ENCODE results near the gene TRAF4. TPM values are rescaled to one million over a fixed set of nuclear protein-coding genes. Genes with fewer than 3 reads are reported as not detected.

The TRAF4 gene
- total and polyA plus RNA-seq, 9 of the 15 experiments (the other 6 are each of a cell fraction or from before 2014, with no cell fraction given) = 2.4 to 147 (median 72.4) TPM

DNA sequence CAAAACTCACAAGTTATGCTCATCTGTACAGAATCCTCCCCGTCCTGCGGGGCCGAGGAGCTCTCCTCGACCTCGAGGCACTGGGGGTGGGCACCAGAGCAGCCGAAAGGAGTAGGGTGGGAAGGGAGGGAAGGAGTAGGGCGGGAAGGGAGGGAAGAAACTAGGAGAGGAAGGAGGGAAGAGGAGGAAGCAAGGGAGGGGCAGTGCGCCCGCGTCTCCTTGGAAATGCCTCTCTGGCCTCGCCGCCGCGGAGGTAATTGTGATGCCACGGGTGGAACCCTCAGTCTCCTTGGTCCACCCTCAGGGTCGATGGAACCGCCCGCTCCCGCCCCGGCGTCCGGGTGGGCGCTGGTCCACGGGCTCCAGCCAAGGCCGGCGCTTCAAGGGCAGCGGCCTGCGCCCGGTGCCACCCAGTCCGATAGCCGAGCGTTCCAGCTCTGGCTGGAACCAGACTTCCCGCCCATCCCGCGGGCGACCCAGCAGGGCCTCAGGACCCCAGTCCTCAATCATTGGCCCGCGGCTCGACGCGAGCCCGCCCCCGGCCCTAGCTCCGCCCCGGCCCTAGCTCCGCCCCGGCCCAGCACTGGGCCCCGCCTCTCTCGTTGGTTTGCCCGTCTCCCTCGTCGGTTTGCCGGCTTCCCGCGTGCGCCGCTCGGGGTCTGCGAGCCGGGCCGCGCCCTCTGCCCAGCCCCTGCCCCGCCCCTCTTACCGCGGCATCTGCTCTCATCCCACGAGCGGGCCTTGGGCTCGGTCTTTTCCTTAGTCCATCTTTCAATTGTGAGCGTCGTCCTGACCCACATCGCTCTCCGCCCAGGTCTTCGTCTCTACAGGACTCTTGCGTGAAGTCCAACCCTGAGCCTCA, 32.7 kb upstream of the TRAF4 start (continued):
- TF ChIP-seq, protein P1, sequence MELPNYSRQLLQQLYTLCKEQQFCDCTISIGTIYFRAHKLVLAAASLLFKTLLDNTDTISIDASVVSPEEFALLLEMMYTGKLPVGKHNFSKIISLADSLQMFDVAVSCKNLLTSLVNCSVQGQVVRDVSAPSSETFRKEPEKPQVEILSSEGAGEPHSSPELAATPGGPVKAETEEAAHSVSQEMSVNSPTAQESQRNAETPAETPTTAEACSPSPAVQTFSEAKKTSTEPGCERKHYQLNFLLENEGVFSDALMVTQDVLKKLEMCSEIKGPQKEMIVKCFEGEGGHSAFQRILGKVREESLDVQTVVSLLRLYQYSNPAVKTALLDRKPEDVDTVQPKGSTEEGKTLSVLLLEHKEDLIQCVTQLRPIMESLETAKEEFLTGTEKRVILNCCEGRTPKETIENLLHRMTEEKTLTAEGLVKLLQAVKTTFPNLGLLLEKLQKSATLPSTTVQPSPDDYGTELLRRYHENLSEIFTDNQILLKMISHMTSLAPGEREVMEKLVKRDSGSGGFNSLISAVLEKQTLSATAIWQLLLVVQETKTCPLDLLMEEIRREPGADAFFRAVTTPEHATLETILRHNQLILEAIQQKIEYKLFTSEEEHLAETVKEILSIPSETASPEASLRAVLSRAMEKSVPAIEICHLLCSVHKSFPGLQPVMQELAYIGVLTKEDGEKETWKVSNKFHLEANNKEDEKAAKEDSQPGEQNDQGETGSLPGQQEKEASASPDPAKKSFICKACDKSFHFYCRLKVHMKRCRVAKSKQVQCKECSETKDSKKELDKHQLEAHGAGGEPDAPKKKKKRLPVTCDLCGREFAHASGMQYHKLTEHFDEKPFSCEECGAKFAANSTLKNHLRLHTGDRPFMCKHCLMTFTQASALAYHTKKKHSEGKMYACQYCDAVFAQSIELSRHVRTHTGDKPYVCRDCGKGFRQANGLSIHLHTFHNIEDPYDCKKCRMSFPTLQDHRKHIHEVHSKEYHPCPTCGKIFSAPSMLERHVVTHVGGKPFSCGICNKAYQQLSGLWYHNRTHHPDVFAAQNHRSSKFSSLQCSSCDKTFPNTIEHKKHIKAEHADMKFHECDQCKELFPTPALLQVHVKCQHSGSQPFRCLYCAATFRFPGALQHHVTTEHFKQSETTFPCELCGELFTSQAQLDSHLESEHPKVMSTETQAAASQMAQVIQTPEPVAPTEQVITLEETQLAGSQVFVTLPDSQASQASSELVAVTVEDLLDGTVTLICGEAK (IDR thresholded peaks at IDR 0.05) = no peak
- TF ChIP-seq, protein P1 (CRISPR knock-in tag; IDR thresholded peaks at IDR 0.05) = no peak
- peak; percentile 83; the same call in 1 of the 2 replicates for TF ChIP-seq PHF8 (IDR thresholded peaks at IDR 0.05; ENCODE audit: borderline replicate concordance, low read length)
- TF ChIP-seq SRSF1 (IDR thresholded peaks at IDR 0.05; ENCODE audit: low read depth, low read length) = no peak
- TF ChIP-seq ARID2 (IDR thresholded peaks at IDR 0.05) = no peak
- TF ChIP-seq, protein P2, sequence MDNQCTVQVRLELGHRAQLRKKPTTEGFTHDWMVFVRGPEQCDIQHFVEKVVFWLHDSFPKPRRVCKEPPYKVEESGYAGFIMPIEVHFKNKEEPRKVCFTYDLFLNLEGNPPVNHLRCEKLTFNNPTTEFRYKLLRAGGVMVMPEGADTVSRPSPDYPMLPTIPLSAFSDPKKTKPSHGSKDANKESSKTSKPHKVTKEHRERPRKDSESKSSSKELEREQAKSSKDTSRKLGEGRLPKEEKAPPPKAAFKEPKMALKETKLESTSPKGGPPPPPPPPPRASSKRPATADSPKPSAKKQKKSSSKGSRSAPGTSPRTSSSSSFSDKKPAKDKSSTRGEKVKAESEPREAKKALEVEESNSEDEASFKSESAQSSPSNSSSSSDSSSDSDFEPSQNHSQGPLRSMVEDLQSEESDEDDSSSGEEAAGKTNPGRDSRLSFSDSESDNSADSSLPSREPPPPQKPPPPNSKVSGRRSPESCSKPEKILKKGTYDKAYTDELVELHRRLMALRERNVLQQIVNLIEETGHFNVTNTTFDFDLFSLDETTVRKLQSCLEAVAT (IDR thresholded peaks at IDR 0.05) = peak in 1 of 2 experiments; percentile 61; a peak in 1 of 4 replicates
- TF ChIP-seq, protein P3, sequence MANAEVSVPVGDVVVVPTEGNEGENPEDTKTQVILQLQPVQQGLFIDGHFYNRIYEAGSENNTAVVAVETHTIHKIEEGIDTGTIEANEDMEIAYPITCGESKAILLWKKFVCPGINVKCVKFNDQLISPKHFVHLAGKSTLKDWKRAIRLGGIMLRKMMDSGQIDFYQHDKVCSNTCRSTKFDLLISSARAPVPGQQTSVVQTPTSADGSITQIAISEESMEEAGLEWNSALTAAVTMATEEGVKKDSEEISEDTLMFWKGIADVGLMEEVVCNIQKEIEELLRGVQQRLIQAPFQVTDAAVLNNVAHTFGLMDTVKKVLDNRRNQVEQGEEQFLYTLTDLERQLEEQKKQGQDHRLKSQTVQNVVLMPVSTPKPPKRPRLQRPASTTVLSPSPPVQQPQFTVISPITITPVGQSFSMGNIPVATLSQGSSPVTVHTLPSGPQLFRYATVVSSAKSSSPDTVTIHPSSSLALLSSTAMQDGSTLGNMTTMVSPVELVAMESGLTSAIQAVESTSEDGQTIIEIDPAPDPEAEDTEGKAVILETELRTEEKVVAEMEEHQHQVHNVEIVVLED (CRISPR knock-in tag; IDR thresholded peaks at IDR 0.05) = peak; percentile 28; the same call in 1 of the 2 replicates
- TF ChIP-seq, protein P4, sequence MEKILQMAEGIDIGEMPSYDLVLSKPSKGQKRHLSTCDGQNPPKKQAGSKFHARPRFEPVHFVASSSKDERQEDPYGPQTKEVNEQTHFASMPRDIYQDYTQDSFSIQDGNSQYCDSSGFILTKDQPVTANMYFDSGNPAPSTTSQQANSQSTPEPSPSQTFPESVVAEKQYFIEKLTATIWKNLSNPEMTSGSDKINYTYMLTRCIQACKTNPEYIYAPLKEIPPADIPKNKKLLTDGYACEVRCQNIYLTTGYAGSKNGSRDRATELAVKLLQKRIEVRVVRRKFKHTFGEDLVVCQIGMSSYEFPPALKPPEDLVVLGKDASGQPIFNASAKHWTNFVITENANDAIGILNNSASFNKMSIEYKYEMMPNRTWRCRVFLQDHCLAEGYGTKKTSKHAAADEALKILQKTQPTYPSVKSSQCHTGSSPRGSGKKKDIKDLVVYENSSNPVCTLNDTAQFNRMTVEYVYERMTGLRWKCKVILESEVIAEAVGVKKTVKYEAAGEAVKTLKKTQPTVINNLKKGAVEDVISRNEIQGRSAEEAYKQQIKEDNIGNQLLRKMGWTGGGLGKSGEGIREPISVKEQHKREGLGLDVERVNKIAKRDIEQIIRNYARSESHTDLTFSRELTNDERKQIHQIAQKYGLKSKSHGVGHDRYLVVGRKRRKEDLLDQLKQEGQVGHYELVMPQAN (IDR thresholded peaks at IDR 0.05; ENCODE audit: borderline replicate concordance) = peak; percentile 79
- TF ChIP-seq, protein P5, sequence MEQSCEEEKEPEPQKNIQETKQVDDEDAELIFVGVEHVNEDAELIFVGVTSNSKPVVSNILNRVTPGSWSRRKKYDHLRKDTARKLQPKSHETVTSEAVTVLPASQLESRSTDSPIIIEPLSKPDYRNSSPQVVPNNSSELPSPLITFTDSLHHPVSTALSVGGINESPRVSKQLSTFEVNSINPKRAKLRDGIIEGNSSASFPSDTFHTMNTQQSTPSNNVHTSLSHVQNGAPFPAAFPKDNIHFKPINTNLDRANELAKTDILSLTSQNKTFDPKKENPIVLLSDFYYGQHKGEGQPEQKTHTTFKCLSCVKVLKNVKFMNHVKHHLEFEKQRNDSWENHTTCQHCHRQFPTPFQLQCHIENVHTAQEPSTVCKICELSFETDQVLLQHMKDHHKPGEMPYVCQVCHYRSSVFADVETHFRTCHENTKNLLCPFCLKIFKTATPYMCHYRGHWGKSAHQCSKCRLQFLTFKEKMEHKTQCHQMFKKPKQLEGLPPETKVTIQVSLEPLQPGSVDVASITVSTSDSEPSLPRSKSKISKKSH (CRISPR knock-in tag; IDR thresholded peaks at IDR 0.05) = no peak
- TF ChIP-seq TCF7L2 (IDR thresholded peaks at IDR 0.05; ENCODE audit: low read depth, low read length) = no peak

Measured in K562 (cell line).